HL-60 (cell line): ENCODE data around the gene DLL4.

Experiments used
- DNase-seq, 2 experiments: peaks; one replicate each; pipeline ENCODE4 v3.0.0-alpha.2; 2010 to 2020; ENCODE audit warnings: low read depth in 1 of 2, low spot score in 1 of 2
- H3K27ac ChIP-seq: fragments of 250-450 bp; sonication (Bioruptor Pico); replicated peaks from 2 replicates; pipeline ENCODE4 v1.5.1; 2020; ENCODE audit warnings: mild to moderate bottlenecking, moderate library complexity
- H3K27me3 ChIP-seq: fragments of 250-450 bp; sonication (Bioruptor Pico); 2 replicates; pipeline ENCODE4 v1.5.1; 2021; ENCODE audit warnings: mild to moderate bottlenecking, moderate library complexity; ENCODE audit not compliant: insufficient read depth, poor library complexity, severe bottlenecking
- H3K4me3 ChIP-seq: replicated peaks from 2 replicates; pipeline ENCODE4 v1.5.1; 2011; ENCODE audit warnings: mild to moderate bottlenecking, control low read depth, low read length; ENCODE audit not compliant: insufficient read depth
- CTCF ChIP-seq: IDR thresholded peaks from one replicate; pipeline ENCODE4 v1.5.1; 2011; ENCODE audit warnings: low read length, control low read depth, inconsistent platforms; ENCODE audit not compliant: insufficient read depth
- GABPA ChIP-seq: IDR thresholded peaks from 2 replicates; pipeline ENCODE4 v1.6.1; 2012; ENCODE audit warnings: low read depth
- POLR2AphosphoS5 ChIP-seq: IDR thresholded peaks from 2 replicates; pipeline ENCODE4 v1.6.1; 2012; ENCODE audit warnings: low read depth
- REST ChIP-seq: IDR thresholded peaks from 2 replicates; pipeline ENCODE4 v1.6.1; 2012; ENCODE audit warnings: low read depth; ENCODE audit not compliant: insufficient replicate concordance
- SPI1 ChIP-seq: IDR thresholded peaks from 2 replicates; pipeline ENCODE4 v1.6.1; 2012; ENCODE audit warnings: low read depth, mild to moderate bottlenecking, borderline replicate concordance

Gene DLL4

GRCh38 chr15:40957581-40958051 is 28.5 kb downstream of the DLL4 start:
- H3K27ac ChIP-seq: no peak overlapping the region
- TF ChIP-seq REST: no peak
- no peak for TF ChIP-seq SPI1
- peak; percentile 14; the same call in 1 of the 2 replicates for TF ChIP-seq POLR2AphosphoS5

GRCh38 chr15:40958146-40958545 is 29.0 kb downstream of the DLL4 start:
- Histone ChIP-seq H3K4me3 (no peak overlapping the region), H3K27ac (no peak overlapping the region), H3K27me3 (no peaks in the 10 kb centered on the region)
- no peak for DNase-seq
- TF ChIP-seq POLR2AphosphoS5 (no peak), CTCF (no peak), GABPA (no peak), REST (no peak), SPI1 (no peak)

More at GRCh38 chr15:40957581-40958051, 28.5 kb downstream of the DLL4 start:
- Histone ChIP-seq H3K27me3 (no peaks in the 10 kb centered on the region), H3K4me3 (no peak overlapping the region)
- no peak for DNase-seq

GRCh38 chr15:40958723-40959122 is 29.6 kb downstream of the DLL4 start:
- H3K4me3 ChIP-seq: no peak overlapping the region
- no peak for TF ChIP-seq REST
- no peak for TF ChIP-seq CTCF
- no peak for TF ChIP-seq SPI1
- no peak for TF ChIP-seq POLR2AphosphoS5
- TF ChIP-seq GABPA: no peak
- no peaks in the 10 kb centered on the region for H3K27me3 ChIP-seq
- H3K27ac ChIP-seq: no peak overlapping the region
- DNase-seq: no peak
